HG02610 (cell line): ENCODE results near the gene GRIP1.

Experiments used
- ATAC-seq: cut with Tn5 transposase; IDR thresholded peaks from one replicate; pipeline ENCODE4 v1.9.1; 2021; ENCODE audit warnings: mild to moderate bottlenecking, moderate library complexity; ENCODE audit not compliant: unreplicated experiment

GRIP1 gene

DNA sequence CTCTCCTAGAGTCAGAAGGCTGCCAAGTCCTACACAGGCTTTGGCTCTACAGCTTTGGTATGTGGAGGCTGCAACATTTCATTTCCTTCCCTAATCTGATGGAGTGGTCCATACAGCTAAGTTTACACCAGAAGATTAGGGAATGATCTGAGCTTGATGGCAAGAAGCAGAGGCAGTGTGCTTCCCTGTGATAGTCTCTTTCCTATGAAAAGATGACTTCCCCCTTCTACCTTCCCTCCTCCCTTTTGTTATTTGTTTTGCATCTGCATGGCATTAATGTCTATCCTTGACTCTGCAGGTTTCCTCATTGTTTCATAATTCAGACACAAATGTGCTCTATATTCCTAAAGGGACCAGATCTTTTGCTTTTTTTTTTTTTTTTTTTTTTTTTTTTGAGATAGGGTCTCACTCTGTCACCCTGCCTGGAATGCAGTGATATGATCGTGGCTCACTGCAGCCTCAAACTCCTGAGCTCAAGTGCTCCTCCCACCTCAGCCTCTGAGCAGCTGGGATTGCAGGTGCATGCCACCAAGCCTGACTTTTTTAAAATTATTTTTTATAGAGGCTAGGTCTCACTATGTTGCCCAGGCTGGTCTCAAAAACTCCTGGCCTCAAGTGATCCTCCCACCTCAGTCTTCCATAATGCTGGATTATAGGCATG, 76.3 kb downstream of the GRIP1 start:
- ATAC-seq, result no peak

- ATAC-seq, result no peak
Observed at GRCh38 chr12:66600903-66601302, 78.0 kb downstream of the GRIP1 start.

DNA sequence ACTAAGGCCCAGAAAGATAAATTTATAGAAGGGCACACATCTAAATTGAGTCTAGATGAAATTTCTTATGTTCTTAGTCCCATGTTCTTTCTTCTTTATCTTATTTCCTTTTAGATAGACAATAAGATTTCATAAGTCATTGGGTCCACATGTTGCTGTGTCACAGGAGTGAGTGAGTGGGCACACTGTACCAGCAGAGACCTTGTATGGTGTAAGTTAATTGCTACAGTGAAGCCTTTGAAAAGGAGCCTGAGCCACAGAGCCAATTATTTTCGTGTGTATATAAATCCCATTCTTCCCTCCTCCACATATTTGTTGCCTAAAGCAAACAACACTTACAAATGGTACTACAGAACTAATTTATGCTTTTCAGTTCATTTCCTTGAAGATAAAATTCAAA, 79.1 kb downstream of the GRIP1 start:
- ATAC-seq, result no peak

DNA sequence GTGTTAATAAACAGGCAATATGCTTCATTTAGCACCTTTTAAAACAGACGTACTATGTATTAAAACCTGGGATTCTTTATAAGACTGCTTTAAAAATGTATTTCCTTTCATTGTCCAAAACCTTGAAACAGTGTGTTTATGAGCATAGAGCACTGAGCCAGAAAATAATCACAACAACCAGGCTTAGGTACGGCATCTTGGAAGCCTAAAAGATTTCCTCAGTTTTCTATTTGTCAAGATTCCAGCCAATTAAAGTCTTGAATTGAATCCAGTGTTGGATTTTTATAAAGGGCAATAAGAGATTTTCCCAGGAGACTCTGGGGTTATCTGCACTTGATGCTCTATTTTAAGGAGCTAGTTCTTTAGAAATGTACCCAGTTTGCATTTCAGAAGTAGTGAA, 80.3 kb downstream of the GRIP1 start:
- ATAC-seq, result no peak

- ATAC-seq, result no peak
Observed at GRCh38 chr12:66598079-66598478, 80.8 kb downstream of the GRIP1 start.

GRCh38 chr12:66596199-66596598, 82.7 kb downstream of the GRIP1 start:
- ATAC-seq, result no peak

- no peak for ATAC-seq
Observed at GRCh38 chr12:66594688-66595087, 84.2 kb downstream of the GRIP1 start.

DNA sequence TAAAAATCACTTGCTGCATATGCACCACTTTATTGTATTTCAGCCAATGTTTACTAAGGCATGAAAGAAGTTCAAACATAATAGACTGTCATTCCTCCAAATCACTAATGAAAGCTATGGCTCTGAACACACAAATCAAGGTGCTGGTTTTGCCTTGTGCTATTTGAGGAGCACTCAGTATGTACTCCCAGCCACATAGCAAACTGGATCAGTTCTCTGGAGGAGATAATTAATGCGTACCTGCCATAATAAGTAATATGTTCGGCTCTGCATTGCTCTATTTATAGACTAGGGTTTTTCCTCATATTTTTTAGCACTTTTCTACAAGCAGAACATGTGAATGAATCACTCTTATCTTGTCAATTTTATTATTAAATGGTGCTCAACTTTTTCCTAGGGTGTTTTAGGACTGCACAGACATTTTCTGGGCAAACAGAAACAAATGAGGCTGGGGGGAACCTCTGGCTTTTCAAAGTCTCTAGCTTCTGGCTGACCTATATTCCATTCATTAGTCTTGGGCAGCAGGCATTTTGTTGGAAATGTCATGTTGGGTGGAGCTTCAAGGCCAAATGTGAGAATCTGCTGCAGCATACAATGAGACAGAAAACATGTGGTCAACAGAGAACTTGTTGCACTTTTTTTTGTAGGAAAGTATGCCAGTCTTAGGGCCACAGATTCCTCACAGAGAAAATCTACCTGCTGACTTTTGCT, 88.4 kb downstream of the GRIP1 start:
- no peak for ATAC-seq

DNA sequence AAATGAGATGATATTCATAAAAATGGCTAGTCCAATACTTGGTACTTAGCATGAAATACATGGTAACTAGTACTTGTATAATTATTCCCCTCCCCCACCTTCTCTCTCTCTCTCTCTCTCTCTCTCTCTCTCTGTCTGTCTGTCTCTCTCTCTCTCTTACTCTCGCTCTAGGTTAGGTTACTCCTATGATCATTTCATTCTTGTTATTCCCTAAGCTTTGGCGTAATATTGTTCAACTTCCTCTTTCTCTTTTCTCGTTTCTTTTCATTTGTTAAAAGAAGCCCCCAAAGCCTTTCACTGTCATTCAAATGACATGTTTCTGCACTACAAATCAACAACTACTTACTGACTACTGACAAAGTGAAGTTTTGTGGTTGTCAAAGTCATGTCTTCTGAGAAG, 89.8 kb downstream of the GRIP1 start:
- no peak for ATAC-seq

- ATAC-seq, result peak; percentile 73
Observed at GRCh38 chr12:66587912-66588311, 91.0 kb downstream of the GRIP1 start.

DNA sequence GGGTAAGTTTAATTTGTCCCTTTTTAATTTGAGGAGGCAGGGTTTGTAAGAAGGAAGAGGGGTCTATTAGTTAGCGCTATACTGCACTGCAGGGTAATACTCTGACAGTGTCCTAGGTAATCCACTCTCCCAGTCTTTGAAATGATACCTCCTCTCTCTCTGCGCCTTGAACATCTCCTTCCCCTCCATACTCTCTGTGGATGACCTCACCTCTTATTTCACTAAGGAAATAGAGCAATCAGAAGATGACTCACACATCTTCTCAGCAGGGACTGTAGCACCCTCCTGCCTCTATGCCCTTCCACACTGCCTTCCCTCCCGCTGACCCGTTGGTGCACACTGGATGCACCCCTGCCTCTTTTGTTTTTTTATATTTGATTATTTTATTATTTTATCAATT, 94.2 kb downstream of the GRIP1 start:
- ATAC-seq, result no peak

- no peak for ATAC-seq
Observed at GRCh38 chr12:66573605-66574004, 105.3 kb downstream of the GRIP1 start.

- no peak for ATAC-seq
Observed at GRCh38 chr12:66572845-66573244, 106.0 kb downstream of the GRIP1 start.

DNA sequence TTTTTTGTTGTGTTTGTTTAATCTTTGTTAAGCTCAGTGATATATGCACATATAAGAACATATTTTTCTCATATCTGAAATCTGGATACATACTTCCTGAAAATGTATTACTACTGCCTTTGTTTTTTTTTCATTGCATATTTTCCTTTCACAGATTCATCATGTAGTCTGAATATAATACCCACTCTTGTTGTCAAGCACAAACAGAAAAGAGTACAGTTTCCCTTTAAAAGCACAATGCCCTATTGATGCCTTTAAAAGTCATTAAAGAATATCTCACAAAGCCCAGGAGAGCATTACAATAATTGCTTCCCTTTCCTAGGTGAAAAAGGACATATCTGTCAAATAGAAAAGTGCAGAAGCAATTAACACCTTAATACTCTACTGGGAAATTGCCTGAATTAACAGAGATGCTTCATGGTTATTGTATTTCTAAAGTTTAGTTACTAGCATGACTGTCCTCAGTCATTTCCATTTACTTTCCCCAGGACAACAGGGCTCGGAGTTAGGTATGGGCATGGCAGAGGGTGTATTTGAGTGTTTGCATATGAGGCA, 107.4 kb downstream of the GRIP1 start:
- no peak for ATAC-seq

- no peak for ATAC-seq
Observed at GRCh38 chr12:66563220-66563619, 115.7 kb downstream of the GRIP1 start.

- ATAC-seq, result no peak
Observed at GRCh38 chr12:66555113-66555512, 123.8 kb downstream of the GRIP1 start.

DNA sequence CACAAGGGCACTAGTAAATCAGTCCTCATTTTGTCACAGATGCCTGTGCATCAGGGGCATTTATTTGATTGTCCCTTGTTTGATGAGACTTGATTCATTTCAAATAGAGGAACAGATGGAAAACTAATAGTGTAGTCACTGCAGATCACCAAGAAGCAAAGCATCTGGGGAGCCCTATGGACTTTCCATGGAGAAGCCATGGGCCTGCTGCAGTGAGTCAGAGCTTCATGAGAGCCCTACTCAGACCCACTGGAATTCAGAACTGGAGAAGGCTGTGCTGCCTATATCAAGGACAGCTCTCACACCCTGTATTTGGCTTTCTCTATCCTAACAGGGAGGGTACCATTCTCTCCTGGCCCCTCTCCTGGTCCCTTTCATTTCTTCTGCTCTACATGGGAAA, 126.2 kb downstream of the GRIP1 start:
- no peak for ATAC-seq

- no peak for ATAC-seq
Observed at GRCh38 chr12:66550626-66551025, 128.2 kb downstream of the GRIP1 start.

DNA sequence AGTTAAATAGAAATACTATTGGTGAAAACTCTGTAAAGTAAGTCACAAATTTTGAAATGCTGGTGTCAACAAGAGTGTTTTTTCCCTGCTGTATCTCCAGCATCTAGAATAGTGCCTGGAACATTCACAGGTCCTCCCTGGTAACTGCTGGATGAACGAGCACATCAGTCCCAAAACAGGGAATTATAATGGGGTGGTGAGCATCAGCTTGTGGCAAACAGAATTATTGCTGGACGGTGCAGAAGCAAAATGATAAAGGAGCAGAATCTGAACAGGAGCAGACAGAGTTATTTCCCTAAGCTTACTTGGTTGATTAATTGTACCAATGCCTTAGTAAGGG, 129.9 kb downstream of the GRIP1 start:
- ATAC-seq, result no peak

- no peak for ATAC-seq
Observed at GRCh38 chr12:66548338-66549049, 130.4 kb downstream of the GRIP1 start.

DNA sequence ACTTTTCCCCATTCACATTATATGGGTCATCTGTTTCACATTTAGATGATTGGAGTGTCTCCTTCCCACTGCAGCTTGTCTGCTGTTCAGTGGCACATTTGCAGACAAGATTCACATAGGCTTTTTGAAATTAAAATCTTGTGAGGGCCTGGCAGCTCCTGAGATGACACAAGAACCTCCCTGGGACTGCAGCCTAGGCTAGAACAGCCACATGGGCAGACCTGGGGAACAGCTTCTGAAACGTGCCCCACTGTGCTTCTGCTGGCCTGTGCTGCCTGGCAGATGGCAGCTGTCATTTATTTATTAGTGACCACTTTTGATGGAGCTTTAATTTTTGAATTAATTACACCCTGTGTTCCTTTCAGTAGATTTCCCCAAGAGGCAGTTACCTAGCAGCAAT, 137.4 kb downstream of the GRIP1 start:
- no peak for ATAC-seq

GRCh38 chr12:66539431-66539830, 139.4 kb downstream of the GRIP1 start:
- ATAC-seq, result no peak
